HuH-7 (cell line): ENCODE data around the gene CDON.

Source experiments
- DNase-seq: peaks from one replicate; pipeline ENCODE4 v3.0.0; 2011; ENCODE audit warnings: low spot score

The CDON gene

GRCh38 chr11:125944350-125945010 is 118.2 kb downstream of the CDON start:
- no peak for DNase-seq

- no peak for DNase-seq
Measured at GRCh38 chr11:125943661-125944349, 118.9 kb downstream of the CDON start.

GRCh38 chr11:125942771-125943428 is 119.8 kb downstream of the CDON start:
- no peak for DNase-seq

GRCh38 chr11:125941619-125942611 is 120.8 kb downstream of the CDON start:
- DNase-seq = peak; percentile 92

- DNase-seq = no peak
Measured at GRCh38 chr11:125941267-125941618, 121.4 kb downstream of the CDON start.

- no peak for DNase-seq
Measured at GRCh38 chr11:125940145-125940544, 122.5 kb downstream of the CDON start.

- no peak for DNase-seq
Measured at GRCh38 chr11:125939081-125939521, 123.6 kb downstream of the CDON start.

GRCh38 chr11:125938418-125938817 is 124.2 kb downstream of the CDON start:
- DNase-seq = no peak

GRCh38 chr11:125935618-125936199 is 127.0 kb downstream of the CDON start:
- DNase-seq = no peak

- DNase-seq = no peak
Measured at GRCh38 chr11:125935056-125935455, 127.6 kb downstream of the CDON start.

GRCh38 chr11:125934473-125934872 is 128.2 kb downstream of the CDON start:
- no peak for DNase-seq

GRCh38 chr11:125933030-125933813 is 129.4 kb downstream of the CDON start:
- no peak for DNase-seq

GRCh38 chr11:125932301-125932700 is 130.4 kb downstream of the CDON start:
- no peak for DNase-seq

GRCh38 chr11:125931668-125932067 is 131.0 kb downstream of the CDON start:
- DNase-seq = no peak

- no peak for DNase-seq
Measured at GRCh38 chr11:125931116-125931515, 131.6 kb downstream of the CDON start.

GRCh38 chr11:125930076-125930450 is 132.6 kb downstream of the CDON start:
- DNase-seq = no peak

GRCh38 chr11:125929445-125930075 is 133.1 kb downstream of the CDON start:
- no peak for DNase-seq

- no peak for DNase-seq
Measured at GRCh38 chr11:125926682-125927081, 136.0 kb downstream of the CDON start.

GRCh38 chr11:125925804-125926203 is 136.9 kb downstream of the CDON start:
- no peak for DNase-seq

GRCh38 chr11:125925247-125925740 is 137.4 kb downstream of the CDON start:
- DNase-seq = no peak
